Gastroesophageal sphincter (tissue), 3 donors: ENCODE data around the gene CDV3.

ENCODE experiments used
- POLR2AphosphoS5 ChIP-seq: sonication (generic); formaldehyde crosslinking; IDR thresholded peaks from one replicate; pipeline ENCODE4 v1.6.1; 2017; ENCODE audit warnings: antibody characterized with exemption
- TF ChIP-seq, protein P1 (sequence below), 4 experiments: fragments of 200-600 bp in 2 of 4; fragments of 450-650 bp in 2 of 4; sonication (generic) in 1 of 4; IDR thresholded peaks; one replicate each; pipeline ENCODE4 v1.5.1; 2017 to 2019; ENCODE audit warnings: antibody characterized with exemption in 4 of 4, mild to moderate bottlenecking in 2 of 4, moderate library complexity in 2 of 4

DNA sequence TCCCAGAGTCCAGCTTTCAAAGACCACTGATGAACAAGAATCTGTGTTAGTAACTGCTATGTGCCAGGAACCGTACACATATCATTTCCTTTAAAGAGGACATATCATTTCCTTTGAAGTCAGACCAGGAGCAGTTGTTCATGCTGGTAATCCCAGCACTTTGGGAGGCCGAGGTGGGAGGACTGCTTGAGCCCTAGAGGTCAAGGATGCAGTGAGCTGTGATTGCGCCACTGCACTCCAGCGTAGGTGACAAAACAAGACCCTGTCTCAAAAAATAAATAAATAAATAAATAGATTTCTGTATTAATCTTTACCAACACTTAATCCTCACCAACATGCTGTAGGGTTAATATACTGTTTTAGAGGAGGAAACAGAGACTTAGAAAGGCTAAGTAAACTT is 23.9 kb upstream of the CDV3 start:
- TF ChIP-seq, protein P1, sequence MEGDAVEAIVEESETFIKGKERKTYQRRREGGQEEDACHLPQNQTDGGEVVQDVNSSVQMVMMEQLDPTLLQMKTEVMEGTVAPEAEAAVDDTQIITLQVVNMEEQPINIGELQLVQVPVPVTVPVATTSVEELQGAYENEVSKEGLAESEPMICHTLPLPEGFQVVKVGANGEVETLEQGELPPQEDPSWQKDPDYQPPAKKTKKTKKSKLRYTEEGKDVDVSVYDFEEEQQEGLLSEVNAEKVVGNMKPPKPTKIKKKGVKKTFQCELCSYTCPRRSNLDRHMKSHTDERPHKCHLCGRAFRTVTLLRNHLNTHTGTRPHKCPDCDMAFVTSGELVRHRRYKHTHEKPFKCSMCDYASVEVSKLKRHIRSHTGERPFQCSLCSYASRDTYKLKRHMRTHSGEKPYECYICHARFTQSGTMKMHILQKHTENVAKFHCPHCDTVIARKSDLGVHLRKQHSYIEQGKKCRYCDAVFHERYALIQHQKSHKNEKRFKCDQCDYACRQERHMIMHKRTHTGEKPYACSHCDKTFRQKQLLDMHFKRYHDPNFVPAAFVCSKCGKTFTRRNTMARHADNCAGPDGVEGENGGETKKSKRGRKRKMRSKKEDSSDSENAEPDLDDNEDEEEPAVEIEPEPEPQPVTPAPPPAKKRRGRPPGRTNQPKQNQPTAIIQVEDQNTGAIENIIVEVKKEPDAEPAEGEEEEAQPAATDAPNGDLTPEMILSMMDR (IDR thresholded peaks at IDR 0.05): no peak
- no peak for TF ChIP-seq POLR2AphosphoS5
